GM19438 (cell line): ENCODE measurements around the gene DNMT3A.

Source experiments
- ATAC-seq: cut with Tn5 transposase; IDR thresholded peaks from one replicate; pipeline ENCODE4 v1.9.1; 2021; ENCODE audit warnings: low read depth; ENCODE audit not compliant: unreplicated experiment

DNMT3A gene

DNA sequence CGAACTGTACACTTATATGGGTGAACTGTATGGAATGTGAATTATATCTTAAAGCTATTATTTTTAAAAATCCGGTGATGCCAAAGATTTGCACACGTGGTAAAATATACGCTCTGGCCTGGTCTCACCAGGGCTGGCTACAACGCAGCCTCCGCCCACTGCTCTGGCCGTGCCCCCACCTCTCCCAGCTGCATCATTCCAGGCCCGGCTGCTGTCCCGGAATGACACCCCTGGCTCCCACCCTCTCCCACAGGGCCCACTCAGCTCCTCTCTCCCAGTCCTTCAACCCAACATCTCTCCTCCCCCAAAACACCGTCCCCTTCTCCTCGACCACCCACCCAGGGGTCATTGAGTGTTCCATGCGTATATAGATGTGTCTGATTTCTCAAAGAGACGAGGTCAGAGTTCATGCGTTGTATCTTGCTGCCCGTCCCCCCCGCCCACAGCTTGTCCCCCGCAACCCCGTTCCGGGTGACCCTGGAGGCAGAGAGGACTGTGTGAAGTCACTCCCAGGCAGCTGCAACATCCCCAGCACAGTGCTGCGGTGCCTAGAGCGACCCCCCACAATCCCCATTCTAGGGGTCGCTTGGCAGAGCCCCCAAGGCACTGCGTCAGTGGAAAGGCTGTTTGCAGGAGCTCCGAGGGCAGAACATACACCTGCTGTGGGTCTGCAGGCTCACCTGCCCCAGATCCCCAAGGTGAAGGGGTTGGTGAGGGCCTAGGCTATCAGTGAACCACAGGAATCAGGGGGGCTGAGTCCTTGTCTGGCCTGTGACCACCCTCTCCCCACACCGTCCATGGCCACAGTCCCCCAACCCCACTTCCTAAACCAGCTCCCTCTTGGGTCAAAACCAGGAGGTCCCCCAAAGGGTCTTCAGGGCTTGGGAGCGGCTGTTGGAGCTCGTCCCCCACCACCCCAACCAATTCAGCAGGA is 13.3 kb downstream of the DNMT3A start:
- ATAC-seq, result no peak

- ATAC-seq, result no peak
Observed at GRCh38 chr2:25326326-25327013, 15.3 kb downstream of the DNMT3A start.

DNA sequence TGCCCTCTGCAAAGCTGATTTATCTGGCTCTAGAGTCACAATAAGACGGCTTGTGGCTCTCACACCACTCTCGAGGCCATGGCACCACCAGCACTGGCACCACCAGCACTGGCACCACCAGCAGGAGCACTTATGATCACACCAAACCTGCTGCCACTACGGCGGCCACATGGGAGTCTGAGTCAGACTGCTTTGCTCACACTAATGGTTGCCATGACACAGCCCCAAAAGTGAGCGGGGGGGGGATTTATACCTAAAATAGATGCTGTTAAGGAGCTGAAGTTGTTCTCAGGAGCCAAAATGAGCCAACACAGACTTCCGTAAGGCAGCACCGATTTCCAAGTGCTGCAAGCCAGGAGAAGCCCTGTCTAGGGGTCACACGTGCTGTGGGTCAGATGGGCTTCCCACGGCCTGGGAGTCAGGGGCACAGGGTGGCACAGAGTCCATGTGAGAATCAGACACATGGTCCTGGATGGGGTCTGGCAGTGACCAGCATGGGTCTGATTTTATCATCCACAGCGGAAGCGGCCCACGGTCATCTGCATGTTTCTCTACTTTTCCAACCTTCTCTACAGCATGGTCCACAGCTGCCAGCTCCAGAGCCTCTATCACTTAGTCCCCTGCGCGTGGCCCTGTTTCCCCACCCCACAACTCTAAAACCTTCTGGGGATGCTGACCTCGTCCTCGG is 16.7 kb downstream of the DNMT3A start:
- no peak for ATAC-seq

GRCh38 chr2:25324251-25324650 is 17.5 kb downstream of the DNMT3A start:
- ATAC-seq, result no peak

DNA sequence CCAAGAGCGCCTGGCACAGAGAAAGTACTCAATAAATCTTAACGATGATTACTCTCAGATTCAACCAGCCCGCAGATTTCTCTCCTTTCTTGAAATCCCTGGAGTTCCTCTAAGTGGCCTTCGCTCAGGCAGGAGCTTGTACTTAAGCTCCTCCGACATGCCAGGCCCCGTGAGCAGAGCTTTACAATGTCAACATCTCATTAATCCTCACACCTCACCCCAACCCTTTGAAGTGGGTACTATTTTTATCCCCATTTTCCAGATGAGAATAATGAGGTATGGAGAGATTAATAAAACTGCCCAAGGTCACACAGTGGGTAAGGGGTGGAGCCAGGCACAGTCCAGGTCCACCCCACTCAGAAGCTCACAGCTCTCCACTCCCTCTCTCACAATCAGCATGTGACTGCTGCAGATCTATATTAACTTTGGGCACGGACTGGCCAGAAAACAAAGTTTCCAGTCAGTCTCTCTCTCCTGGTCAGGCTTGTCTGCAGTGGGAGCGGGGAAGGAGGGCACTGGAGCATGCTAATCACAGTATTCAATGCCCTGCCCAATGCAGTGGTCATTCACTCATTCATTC is 18.0 kb downstream of the DNMT3A start:
- ATAC-seq, result no peak

- no peak for ATAC-seq
Observed at GRCh38 chr2:25323042-25323514, 18.6 kb downstream of the DNMT3A start.

GRCh38 chr2:25322312-25322711 is 19.4 kb downstream of the DNMT3A start:
- ATAC-seq, result no peak

DNA sequence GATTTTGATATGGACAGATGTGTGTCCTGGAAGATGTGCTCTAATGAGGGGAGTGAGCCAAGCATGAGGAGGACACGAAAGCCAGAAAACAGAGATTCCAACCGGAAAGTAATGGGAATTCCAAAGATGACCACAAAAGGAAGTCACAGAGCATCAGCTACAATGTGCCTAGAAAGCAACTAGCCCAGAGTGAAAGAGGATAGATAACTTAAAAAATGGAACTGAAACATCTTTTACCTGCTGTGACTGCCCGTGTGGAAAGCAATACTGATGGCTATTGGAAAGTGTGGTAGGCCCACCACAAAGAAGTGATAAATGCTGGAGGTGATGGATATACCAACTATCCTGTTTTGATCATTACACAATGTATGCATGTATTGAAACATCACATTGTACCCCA is 21.6 kb downstream of the DNMT3A start:
- ATAC-seq, result no peak

DNA sequence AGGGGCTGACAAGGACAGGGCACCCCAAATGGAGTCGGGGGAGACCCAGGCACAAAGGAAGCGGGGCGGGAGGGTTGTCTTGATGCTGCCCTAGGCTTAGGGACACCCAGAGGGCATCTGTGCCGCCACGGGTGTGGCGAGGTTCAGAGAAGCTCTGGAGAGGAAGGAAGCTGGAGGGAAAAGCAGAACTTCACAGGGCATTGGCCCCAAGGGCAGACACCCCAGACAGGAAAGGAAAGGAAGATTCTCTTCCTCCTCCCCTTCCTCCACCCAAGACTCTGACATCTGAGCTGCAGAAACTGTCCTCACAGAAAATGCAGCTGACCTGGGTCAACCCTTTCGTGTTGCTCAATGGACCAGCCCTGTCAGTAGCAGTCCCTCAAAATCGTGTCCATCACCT is 25.6 kb downstream of the DNMT3A start:
- ATAC-seq, result no peak

GRCh38 chr2:25315316-25315680 is 26.4 kb downstream of the DNMT3A start:
- no peak for ATAC-seq

- peak; percentile 79 for ATAC-seq
Observed at GRCh38 chr2:25314514-25315315, 27.0 kb downstream of the DNMT3A start.

- ATAC-seq, result no peak
Observed at GRCh38 chr2:25313711-25314513, 27.8 kb downstream of the DNMT3A start.

DNA sequence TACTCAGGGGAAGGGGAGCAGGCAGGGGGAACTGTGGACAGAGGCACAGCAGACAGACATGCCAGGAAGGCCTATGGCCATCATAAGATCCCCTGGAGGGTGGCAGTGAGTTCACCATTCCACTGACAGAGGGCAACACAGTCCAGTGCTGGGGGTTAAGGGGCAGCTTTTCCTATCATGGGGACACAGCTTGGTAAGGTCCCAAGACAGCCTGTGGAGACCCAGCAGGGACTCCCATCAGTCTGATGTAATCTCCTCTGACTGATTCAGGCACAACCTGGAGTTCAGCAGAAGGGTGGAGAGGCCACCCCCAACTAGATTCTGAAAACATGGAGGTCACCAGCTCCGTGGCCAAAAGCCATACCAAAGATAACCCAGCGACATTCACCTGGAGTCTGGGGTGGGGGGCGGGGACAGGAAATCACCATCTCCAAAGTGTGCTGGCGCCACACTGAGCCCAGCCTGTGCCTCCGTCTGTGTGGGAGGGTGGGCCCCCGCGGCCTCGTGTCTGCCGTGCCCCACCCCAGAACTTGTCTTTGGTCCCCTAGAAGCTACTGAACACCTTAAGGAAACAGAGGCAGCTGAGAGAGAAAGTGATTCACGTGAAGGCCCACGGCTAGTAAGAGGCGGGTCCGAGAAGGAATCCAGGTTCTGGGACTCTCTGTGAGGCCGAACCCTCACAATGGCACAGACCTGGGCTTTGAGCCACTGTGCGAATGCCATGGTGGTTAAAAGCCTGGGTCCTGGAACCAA is 28.6 kb downstream of the DNMT3A start:
- ATAC-seq, result no peak

DNA sequence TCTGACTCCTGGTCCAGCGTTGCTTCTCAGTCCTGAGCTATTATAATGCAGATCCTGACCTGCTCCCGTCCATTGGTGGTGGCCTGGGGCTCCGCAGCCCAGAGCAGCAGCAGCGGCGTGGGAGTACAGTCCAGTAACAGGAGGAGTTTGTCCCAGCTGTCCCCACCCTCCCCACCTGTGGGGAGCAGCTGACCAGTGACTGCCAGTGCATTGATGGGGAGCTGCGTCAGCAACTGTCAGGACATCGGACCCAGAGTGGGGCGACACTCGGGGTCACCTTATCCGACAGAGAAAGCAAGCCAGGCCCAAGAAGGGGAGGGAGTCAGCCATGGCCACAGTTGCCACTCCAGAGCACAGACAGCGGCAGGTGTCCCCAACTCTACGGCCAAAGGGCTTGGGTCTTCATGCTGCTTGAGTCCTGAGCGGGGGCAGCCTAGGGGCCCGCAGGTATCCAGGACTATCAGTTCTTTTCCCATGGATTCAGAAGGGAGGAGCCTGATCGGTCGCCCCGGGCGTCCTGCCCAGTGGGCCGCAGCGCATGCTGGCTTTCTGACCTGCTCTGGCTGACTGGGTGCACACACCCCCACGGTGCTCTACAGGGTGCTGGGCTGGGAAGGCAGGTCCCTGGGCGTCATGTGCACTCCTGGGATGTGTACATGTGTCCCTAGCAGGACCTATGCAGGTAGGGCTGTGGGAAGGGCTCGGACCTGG is 29.7 kb downstream of the DNMT3A start:
- no peak for ATAC-seq

GRCh38 chr2:25310965-25311864 is 30.5 kb downstream of the DNMT3A start:
- ATAC-seq, result no peak

- ATAC-seq, result no peak
Observed at GRCh38 chr2:25310709-25310964, 31.1 kb downstream of the DNMT3A start.

- no peak for ATAC-seq
Observed at GRCh38 chr2:25309402-25309801, 32.3 kb downstream of the DNMT3A start.
